ENCODE results near the gene CDK5R1. TPM values are rescaled to one million over a fixed set of nuclear protein-coding genes. Genes with fewer than 3 reads are reported as not detected.

CDK5R1 gene
- total RNA-seq, 1 donor from 2014 or later = 1.6 TPM

DNA sequence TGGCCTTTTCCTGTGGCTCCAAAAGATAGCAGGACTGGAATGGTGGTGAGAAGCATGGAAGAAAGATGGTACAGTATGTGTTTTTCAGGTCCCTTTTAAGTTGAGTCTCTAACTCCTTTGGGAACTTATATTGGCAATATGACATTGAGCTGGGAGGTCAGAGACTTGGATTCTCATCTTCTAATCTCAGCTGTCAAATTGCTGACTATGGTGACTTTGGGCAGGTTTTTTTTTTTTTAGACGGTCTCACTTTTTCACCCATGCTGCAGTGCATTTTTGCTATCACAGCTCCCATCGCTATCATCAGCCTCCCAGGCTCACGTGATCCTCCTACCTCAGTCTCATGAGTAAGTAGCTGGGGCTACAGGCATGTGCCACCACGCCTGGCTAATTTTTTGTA, 15.1 kb upstream of the CDK5R1 start:
- DNase-seq = no peak

DNA sequence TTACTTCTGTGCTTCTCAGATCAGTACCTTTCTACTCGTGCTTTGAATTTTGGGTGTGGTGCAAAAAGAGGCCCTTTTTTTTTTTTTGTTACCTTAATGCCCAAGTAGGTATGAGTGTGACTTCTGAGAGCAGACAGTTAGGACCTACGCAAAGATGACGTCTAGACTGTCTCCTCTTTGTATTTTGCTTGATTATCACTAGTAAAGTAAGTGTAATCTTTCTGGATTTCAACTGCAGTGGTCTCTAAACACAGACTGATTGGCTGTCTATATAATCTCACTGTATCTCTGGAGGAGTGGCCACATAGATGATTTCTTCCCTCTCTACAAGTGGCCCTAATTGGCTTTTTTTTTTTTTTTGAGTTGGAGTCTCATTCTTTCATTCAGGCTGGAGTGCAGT, 11.5 kb upstream of the CDK5R1 start:
- DNase-seq = no peak

DNA sequence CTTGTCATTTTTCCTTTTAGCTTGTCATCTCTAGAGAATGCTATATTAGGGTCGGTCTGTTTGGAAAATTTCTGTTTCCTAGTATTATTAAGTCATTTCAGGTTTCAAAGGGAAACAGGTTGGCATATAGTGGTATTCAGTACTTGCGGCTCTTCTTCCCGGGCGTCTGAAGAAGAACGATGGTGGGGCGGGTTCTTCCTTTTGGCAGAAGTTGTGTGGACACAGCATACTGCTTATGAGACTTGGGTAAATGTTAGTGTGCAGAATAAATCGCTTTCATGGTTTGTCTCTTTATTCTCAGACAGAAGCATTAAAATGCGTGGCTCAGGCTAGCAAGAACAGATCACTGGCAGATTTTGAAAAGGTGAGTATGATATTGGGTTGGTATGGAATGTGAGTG, 9.6 kb upstream of the CDK5R1 start:
- DNase-seq = no peak

DNA sequence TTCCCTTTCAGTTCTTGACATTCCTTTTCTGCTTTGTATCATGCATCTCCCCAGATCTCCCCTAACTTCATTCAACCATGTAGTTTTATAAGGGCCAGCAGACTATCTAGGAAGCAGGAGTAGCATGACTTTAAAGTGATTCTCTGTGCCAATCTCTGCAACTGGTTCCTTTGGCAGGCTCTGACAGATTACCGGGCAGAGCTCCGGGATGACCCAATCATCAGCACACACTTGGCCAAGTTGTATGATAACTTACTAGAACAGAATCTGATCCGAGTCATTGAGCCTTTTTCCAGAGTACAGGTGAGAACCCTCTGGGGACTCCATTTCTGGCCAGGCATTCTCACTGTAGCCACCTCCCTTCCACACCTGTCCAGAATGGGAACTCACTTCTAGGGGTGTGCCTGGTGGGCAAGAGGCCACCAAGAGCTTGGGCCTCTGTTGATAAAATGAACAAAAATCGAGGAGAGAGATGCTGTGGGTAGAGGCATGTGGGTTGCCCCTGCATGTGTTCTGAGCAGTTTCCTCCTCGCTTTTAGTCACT, 7.6 kb upstream of the CDK5R1 start:
- DNase-seq = no peak

DNA sequence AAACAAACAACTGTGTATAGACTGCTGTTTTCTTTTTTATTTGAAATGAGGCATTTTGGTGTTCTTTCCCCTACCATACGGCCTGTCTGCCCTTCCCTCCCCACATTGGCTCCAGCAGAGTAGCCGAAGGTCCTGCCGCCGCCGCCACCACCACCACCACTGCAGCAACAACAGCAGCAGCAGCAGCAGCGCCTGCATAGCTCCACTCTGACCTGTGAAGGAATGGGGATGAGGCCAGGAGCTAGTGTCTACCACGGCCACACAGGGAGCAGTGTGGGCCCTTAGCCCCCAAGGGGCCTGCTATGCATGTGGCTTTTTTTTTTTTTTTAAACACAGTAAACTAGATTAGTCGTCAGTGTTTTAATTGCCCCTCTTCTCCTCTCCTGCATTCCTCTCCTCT, 5.6 kb upstream of the CDK5R1 start:
- DNase-seq = no peak

DNA sequence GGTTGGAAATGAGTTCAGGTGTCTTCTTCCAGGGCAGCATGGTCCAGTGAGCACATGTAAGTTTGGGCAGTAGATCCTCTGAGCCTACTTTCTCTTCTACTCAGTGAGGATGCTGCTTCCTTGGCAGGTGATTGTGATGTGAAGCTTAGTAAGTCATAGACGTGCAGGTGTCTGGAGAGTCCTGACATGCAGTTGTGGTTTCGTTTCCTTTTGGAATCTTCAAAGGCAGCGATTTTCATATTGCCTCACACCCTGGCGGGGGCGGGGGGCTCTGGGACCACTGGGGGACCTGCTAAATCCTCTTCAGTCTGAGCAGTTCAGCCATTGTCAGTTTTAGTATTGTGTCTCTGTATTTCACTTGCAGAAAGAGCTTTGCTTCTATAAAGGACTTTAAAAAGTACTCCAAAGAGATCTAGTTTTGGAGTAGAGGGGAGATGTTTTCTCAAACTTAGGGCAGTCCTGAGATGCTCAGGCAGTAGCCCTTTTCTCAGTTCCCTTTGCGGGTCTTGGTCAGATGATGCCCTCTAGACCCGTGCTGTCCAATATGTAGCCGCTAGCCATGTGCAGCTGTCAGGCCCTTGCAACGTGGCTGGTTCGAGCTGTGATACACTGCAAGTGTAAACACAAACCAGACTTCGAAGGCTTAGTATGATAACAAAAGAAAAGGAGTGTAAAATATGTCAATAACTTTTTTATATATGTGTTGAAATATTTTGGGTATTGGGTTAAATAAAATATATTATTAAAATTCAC, 4.0 kb upstream of the CDK5R1 start:
- DNase-seq = no peak

DNA sequence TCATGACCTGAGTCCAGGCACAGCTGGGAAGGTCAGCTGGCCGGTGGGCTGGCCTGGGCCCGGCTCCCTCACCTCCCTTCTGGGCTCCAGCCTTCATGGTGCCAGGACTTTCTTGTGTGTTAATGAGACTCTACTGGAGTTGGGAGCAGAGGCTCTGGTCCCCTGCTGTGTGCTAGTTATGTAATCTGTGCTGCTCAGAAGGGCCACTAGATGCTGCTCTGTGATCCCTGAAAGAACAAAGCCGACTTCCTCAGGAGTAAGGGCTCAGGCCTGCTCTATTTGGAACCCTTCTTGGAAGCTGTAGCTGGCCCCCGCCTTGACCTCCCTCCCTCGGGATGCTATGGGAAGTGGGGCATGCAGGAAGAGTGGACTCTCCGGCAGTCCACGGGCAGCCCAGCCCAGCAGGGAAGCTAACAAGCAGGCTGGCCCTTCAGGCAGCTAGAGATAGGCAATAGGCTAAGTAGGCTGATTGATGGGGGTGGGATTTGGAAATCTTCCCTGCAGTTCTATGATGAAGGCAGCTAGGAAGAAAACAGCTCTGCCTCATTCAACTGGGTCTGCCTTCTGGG, 3.3 kb upstream of the CDK5R1 start:
- peak; percentile 87 for DNase-seq

DNA sequence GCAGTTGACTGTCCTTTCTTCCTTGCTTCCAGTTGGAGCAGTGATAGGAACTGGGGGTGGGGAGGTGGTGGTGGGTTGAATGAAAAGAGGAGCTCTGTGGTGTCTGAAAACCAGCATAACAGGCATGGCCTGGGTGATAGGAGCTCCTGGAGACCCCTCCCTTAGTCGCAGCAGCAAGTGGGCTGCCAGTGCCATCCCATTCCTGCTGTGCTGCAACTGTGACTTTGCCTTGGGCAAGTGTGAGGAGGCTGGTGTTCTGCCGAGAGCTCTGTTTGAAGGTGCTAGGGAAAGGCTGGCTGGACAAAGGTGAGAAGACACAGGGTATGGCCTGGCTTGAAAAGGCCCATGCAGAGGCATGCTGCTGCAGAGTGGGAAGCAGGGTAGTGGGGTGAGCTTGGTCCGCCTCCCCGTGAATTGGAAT, 2.7 kb upstream of the CDK5R1 start:
- no peak for DNase-seq

DNA sequence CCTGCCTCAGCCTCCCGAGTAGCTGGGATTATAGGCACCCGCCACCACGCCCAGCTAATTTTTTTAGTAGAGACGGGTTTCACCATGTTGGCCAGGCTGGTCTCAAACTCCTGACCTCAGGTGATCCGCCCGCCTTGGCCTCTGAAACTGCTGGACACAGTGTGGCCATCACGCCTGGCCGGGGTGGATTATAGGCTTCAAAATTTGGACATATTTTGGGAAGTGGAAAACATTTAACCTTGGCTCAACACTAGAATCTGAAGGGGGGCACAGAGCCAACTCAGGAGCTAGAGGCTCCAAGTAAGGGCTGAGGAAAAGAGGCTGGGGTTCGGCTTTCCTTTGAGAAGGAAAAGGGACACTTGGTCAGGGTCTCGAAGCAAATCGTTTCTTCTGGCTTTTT, 2.2 kb upstream of the CDK5R1 start:
- DNase-seq = no peak

DNA sequence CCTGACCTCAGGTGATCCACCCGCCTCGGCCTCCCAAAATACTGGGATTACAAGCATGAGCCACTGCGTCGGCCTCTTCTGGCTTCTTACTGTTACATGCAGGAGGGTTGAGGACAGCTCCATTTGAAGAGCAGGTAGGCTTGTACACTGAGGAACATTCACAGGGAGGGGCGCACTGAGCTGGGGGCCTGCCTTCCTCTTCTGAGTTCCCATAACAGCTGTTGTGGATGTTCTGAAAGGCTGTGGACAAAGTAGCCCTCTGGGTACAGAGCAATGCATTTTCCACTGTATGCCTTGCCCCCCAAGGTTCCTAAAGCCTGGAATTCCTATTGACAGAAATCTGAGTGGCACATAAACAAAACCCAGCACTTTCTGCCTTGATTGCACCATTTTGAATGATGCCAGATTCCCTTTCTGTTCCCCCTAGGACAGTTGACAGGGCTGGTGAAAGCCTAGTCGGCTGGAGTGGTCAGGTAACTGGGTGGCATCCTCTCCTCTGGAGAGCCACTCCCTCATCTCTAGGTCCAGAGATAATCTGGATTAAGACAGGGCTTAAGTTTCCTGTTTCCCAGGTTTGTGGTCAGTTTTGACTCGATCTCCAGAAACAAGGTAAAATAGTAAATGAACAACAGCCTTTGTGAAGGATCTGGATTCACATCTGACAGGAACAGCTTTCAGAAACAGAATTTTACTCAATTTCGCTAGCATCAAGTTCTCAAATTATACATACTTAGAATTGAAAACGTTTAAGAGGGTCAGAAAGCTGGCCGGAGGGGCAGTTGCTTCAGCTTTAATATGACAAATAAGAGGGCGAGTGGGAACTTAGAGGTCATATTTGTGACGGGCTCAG, 1.3 kb upstream of the CDK5R1 start:
- no peak for DNase-seq

DNA sequence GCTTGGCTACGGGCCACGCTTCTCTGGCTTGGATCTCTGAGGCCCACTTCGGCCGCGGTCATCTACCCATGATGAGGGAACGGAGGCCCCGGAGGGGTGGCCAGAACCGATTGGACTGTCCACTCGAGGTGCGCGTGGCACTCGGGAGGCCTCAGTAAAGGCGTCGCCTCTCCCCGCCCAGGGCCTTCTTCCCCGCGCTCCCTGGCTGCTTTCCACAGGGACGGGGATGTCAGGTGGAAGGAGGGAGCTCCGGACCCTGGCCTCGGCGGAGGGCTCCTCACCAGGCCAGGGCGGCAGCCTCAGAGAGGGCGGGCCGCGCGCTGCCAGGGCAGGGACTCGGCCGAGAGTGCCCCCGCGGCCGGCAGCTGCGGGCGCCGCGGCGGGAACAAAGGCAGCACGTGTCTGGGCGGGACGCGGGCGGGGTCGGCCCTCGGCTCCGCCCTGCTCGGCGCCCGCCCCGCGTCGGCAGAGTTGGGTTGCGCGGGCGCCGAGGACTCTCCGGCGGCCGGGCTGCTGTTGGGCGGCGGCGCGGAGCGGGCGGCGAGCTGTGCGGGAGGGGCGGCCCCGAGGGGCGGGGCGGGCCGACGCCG, 587 bp upstream of the CDK5R1 start:
- peak; percentile 48 for DNase-seq

DNA sequence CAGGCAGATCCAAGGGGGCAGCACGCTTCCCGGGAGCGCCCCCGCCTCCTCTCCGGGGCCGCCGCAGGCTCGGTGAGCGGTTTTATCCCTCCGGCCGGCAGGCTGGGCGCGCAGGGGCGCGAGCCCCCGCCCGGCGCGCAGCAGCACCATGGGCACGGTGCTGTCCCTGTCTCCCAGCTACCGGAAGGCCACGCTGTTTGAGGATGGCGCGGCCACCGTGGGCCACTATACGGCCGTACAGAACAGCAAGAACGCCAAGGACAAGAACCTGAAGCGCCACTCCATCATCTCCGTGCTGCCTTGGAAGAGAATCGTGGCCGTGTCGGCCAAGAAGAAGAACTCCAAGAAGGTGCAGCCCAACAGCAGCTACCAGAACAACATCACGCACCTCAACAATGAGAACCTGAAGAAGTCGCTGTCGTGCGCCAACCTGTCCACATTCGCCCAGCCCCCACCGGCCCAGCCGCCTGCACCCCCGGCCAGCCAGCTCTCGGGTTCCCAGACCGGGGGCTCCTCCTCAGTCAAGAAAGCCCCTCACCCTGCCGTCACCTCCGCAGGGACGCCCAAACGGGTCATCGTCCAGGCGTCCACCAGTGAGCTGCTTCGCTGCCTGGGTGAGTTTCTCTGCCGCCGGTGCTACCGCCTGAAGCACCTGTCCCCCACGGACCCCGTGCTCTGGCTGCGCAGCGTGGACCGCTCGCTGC, 832 bp downstream of the CDK5R1 start:
- peak; percentile 5 for DNase-seq

DNA sequence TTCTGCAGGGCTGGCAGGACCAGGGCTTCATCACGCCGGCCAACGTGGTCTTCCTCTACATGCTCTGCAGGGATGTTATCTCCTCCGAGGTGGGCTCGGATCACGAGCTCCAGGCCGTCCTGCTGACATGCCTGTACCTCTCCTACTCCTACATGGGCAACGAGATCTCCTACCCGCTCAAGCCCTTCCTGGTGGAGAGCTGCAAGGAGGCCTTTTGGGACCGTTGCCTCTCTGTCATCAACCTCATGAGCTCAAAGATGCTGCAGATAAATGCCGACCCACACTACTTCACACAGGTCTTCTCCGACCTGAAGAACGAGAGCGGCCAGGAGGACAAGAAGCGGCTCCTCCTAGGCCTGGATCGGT, 1.4 kb downstream of the CDK5R1 start:
- no peak for DNase-seq

DNA sequence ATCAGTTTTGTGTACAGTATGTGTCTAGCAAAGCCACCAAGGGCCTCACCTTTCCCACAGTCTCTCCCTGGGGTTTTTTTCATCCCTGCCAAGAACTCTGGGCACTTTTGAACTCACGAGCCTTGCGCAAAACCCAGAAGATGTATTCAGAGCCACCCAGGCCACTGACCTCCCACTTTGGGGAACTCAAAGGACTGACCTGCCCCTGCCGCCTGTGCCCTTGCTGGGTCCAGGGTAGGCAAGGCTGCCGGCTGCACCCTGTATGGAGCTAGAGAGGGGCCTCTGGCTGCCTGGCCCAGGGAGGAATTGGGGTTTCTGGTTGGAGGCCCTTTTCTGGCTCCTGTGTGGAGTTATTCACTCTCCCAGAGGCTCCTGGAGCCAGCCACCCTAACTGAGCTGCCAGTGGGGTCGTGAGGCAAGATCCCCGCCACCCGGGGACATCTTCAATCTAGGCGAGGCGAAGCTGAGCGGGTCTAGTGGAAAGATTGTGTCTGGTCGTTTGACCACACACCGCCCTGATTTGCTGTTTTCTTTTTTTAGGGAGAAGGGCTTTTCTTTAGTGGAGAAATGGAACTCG, 1.9 kb downstream of the CDK5R1 start:
- DNase-seq = no peak

DNA sequence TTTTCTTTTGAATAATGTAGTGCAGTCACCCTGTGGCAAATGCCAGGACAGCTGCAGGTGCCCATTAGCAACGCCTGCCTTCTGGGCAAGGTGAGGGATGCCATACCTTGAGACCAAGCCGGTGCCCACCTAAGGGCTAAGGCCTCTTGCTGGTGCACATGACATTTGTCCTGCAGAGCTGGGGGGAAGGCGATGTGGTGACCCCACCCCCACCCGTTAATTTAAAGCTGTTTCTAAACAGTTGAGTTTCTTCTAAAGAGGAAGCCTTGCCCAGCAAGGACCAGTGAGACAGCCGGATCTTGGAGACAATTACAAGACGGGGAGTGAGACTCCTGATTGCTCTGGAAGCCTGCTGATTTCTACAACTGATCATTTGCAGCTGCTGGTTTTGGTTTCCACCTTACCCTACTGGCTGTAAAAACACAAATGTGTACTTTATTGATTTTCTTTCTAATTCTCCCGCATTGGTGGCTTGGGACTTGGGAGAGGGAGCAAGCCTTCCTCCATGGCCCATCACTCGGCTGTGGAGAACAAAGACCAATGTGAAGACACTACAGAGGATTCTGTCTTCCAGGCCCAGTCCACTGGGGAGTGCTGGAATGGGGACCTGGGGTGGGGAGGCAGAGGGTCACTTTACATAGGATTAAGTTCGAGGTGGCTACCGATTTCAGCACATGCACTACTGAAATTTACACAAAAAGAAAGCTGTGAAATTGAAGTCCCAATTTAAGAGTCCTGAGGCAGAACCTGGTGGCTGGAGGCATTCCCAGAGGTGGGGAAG, 2.7 kb downstream of the CDK5R1 start:
- no peak for DNase-seq

DNA sequence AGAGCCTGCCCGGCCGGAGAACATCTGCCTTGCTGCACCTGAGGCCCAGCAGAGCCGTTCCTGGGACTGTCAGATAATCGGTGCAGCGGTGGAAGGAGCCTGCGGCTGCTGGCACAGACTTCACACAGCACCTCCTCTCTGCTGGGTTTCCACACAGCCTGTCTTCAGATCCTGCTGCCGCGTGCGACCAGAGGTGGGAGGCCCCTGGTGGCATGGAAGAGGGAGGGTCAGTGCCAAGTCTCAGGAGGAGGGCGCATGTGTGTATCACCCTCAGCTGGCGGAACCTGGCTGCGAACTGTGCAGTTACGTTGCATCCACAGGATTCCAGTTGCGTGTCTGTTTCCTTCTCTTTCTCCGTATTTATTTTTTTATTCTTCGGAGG, 3.3 kb downstream of the CDK5R1 start:
- DNase-seq = no peak

DNA sequence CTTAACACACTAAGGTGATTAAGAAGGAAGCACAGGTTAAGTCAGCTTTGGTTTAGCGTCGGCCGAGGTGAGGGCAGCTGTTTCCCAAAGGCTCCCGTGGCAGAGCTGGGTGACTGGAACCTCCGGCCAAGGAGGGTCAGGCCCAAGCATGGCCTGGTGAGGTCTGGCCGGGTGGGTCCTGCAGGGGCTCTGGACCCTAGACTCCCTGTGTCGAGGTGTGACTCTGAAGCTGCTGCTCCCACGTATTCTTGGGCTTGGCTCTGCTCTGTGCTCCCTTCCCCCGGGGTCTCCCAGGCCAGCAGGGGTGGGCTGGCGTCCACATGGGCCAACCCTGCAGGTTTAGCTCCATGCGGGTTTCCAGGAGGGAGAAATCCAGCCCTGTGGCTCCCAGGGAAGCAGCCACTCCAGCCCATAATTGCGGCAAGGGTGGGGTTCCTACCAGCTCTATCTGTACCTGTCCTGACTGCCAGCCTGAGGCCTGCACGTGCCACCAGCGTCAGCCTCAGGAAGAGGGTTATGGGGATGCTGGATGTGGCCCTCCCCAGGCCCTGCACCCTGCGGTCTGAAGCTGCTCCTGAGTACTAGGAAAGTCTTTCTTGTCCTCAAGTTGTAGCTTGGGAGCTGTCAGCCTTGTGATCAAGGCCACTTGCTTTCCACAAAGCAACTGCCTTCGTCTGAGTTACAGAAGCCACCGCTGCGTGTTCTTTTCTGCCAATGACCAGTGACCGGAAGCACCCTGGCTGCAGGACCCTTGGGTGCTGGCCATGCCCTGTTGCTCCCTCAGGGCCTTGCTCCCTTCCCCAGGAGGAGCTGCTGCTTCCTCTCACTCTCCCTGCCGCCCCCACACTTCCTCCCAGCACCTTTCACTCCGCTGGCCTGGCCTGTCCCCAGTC, 4.8 kb downstream of the CDK5R1 start:
- no peak for DNase-seq

DNA sequence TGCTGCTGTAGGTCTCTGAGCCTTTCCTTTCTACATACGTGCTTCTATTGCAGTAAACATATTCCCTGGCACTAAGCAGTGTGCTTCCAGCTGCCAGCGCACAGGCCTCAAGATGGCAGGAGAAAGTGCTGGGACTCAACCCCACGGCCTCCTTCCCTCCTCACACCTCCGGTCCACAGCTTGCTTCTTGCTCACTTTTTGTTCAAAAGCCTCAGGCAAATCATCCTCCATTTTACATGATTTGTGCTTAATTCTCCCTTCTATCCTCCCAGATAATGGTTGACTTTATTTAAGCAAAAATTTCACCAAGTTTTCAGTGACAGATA, 5.4 kb downstream of the CDK5R1 start:
- DNase-seq = no peak

DNA sequence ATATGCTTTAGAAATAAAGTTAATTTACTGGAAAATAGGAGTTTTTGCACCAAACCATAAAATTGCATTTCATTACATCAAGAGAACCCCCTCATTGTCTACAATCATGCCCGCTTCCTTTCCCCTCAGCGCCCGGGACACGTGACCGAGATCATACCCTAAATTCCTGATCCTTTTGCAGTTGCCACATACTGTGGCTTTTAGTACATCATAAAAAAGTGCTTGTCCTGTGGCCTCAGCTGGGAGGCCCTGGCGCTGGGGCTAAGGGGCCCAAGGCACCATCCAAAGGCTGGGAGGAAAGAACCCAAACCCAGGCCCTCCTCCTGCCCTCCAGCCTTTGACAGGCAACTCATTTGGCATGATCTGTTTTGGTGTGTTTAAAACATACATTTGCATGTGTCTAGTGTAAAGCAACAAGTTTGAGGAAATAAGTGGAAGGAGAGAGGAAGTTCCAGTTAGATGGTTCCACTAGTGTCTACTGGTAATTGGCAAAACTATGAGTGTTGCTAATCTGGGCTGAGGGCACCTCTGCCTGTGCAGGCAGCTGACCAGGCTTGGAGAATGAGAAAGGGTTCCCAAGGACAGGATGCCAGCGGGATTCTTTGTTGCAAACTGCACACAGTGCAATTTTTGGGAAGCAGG, 6.0 kb downstream of the CDK5R1 start:
- DNase-seq = no peak

DNA sequence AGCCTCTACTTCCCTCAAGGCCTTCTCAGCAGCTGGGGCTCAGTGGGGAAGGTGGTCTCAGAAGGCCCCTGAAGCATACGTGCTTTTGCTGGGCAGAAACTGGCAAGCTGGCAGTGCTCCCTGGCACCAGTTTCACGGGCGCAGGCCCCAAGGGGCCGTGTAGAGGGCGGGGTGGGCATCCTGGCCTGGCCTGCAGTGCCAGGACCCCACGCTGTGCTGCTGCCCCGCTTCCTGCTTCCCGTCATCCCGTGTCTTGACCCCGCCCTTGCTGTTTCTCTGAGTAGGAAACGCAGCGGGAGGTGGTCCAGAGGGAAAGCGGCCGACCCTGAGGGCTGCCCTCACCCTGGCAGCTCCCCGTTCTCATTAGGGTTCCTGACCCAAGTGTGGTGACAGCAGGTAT, 6.8 kb downstream of the CDK5R1 start:
- no peak for DNase-seq

All from skin of body (tissue), 2 donors.